ENCODE results near the gene WIZ.
"Not testable (repeated sequence)": the region's sequence is repeated elsewhere in the genome, so short reads cannot be mapped to it uniquely, and the experiment has no call there.

Gene WIZ

DNA sequence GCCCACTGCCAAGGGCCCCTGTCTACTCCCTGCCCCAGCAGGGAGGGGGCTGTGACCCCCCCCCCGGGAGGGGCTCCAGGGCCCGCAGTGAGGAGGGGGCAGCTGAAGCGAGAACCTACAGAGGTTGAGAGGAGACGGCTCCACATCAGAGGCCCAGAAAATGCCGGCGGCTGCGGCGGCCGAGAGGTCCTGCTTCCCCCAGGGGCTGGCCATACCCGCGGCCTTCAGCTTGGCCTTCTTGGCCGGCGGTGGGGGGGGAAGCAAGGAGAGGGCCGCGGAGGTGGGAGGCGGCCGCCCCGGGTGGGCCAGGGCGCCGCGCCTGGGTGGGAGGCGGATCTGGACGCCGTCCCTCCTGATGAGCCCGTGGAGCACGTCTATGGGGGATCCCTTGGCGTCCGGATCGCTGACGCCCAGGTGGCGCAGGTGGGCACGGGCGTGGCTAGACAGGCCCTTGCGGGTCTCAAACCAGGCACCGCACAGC lies 21.7 kb downstream of the WIZ start:
- no peak for DNase-seq

DNA sequence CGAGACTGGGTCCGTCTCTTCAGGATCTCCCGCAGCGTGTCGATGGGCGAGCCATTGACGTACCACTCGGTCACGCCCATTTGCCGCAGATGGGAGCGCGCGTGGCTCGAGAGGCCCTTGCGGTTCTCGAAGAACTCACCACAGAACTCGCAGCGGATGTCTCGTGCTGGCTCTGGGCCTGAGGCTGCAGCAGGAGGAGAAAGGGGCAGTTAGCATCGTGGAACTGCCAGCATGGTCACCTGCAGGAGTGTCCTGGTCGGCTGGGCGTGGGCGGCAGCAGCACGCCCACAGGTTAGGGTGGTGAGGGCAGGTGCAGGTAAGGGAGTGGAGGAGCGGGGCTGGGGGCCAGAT lies 22.4 kb downstream of the WIZ start:
- no peak for DNase-seq

DNA sequence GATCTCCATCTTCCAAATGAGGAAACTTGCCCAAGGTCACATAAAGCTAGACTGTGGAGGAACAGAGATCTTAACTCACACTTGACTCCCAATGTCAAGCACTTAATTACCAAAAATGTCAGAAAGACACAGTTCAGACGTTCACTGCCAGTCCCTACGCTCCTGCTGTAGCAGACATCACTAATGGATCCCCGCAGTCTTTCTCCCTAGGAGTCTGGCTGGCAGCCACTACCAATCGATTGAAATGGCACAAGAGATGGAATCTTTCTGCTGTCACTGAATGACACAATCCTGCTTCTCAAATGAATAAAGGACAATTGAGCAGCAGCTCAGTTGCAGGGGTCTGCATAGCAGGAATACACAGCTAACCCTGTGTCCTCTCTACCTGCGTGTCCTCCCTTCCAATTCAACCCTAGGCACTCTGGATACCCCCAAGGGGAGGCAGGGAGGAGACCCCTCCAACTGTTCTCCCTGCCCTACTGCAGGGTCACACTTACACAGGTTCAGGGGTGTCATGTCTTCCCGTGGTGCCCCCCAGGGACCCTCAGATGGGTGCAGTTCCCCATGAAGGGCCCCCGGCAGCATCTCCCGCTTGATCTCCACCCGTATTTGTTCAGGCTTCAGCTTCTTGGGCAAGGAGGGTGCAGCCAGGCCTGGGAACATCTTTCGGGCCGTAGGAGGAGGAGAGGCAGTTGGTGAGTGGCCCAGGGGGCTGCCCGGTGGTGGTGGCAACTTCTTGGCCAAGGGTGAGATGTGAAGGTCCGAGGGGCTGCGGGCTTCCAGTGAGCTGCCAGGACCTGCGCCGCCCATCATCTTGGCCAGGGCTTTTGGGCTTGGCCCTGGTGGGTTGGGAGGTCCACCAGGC lies 23.0 kb downstream of the WIZ start:
- DNase-seq = no peak

DNA sequence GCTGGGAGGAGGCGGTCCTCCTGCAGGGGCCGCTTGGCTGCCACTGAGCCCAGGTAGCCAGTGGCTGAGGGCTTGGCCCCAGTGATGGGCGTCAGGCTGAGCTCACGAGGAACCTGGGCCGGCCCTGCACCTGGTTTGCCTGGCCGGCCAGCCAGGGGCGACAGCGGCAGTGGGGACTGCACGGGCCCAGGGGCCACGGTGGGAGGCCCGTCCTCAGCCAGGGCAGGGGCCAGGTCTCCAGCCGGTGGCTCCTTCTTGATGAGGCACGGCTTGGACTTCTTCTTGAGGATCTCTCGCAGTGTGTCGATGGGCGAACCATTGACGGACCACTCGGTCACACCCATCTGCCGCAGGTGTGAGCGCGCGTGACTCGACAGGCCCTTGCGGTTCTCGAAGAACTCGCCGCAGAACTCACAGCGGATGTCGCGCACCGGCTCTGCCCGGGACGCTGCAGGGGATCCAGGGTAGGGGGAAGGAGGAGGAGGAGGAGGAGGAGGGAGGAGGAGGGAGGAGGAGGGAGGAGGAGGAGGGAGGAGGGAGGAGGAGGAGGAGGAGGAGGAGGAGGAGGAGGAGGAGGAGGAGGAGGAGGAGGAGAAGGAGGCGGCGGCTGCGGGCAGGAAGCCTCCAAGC lies 24.3 kb downstream of the WIZ start:
- DNase-seq = no peak

DNA sequence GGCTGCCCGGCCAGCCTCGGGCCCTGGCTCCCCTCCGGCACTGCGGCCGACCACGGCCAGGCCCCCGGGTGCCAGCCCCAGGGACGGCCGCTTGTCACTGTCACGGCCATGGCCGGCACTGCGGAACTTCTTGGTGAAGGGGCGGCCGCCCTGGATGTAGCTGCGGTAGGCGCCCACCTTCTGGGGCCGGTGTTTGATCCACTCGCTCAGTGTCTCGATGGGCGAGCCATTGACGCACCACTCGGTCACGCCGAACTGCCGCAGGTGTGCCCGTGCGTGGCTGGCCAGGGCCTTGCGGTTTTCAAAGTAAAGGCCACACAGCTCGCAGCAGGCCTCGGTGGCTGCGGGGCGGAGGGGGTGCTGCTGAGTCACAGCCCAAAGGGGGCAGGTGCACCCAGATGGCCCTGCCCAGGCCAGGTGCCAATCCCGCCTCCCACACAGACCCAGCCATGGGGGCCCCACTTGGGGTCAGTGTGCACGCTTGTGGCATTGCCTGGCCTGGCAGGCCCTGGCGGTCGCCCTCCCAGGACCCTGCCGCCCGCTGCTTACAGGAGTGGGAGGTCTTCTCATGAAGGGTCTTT lies 25.0 kb downstream of the WIZ start:
- no peak for DNase-seq

DNA sequence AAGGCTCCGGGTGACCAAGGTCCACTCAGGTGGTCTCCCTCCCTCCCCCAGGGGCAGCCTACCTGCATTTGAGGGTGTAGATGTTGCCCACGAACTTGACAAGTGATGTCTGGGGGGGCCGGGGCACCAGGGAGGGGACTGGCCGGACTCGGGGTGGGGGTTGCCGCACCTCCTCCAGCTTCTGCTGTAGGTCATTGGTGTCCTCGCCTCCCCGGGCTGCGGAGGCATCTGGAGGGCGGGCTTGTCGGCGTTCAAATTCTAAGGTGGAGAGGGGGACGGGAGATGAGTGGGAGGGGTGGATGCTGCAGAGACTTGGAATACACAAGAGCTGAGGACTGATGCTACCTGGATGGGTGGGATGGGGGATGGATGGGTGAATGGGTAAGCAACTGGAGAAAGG lies 25.6 kb downstream of the WIZ start:
- no peak for DNase-seq

DNA sequence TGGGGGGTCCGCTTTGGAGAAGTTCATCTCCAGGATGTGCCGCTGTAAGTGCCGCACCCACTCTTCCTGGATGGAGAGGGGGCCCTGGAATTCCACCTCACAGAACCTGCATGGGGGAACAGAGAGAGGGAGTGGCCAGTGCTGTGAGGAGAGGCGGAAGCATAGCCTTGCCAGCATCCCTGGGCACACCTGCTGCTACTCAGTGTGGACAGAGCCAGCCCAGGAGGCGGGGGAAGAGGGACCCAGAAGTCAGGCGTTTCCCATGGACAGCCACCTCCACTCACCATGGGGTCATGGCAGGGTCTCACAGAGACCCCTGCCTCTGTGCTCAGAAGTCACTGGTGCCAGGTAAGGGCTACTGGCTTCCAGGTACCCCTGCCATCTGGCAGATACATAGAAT lies 26.6 kb downstream of the WIZ start:
- no peak for DNase-seq

DNA sequence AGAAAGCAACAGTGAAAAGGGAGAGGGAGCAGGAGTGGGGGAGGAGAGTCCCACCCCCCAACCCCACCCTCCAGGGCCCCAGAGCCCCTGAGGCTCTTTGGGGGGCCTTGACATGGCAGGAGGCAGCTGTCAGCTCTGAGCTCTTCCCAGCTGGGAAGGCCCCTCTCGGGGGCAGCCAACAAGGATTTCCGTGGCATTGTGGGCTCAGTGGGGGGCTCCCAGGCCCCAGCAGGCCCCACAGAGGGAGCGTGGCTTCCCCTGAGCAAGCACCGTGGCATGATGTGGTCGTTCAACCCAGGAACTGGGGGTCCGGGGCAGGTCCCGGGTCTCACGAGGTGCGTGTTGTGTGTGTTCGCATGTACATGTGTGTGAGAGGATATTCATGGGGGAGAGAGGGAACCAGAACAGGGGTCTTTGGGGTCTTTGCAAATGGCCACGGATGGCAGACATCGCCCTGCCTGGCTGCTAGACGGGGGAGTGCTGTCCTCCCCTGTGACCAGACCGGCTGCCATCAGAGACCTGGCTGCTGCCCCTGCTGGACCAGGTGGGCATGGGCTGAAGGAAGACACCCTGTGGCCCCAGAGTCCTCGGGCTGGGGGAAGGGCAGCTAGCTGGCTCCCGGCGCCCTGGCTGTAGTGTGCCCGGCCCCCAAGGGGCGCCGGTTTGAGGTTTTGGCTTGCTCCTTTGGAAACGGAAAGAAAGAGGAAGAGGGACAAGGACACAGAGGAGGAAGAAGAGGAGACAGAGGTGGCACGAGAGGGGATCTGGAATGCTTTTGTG lies 27.3 kb downstream of the WIZ start:
- no peak for DNase-seq

DNA sequence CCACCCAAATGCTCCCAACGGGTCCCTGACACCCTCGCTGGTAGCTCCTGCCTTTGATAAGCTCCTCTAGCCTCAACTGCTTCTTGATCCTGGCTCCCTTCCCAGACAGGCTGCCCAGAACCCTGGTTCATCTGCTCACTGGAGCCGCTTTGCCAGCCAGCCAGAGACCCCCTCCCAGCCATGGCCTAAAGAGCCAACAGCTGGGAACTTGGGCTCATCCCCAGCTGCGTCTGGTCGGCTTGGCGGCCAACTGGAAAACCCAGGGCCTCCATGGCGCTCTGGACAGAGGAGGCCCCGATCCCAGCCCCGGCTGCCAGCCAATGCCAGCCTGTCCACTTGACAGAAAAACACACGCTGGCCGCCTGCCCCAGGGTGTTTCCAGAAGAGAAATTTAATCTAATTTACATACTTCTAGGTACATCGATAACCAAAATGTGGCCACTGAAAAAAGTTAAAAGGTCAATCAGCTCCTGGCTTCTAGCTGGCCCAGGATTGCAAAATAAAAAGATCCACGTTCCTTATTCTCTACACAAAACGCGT lies 28.0 kb downstream of the WIZ start:
- DNase-seq = no peak

DNA sequence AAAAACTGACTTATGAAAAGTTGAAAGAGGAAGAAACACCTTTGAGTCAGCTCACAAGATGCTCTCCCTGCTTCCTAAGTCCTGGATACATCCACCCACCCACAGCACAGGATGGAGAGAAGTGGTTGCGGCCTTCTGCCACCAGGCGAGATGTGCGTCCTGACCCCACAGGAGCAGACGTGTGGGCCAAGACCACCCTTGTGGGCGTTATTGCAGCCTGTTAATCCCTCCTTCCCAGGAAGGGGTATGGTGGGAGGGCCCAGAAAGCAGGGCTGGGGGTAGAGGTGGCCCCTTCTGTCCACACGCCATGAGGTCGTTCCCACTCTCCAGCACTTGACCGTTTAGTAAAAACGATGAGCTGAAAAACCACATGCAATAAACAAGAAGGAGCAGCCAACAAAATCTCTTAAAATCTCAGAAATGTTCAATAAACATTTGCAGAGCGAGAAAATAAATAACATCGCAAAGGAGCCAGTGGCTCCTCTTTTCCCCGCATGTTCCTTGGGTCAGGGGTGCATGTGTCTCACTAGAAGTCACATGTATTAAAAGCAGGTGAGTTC lies 28.5 kb downstream of the WIZ start:
- DNase-seq = no peak

DNA sequence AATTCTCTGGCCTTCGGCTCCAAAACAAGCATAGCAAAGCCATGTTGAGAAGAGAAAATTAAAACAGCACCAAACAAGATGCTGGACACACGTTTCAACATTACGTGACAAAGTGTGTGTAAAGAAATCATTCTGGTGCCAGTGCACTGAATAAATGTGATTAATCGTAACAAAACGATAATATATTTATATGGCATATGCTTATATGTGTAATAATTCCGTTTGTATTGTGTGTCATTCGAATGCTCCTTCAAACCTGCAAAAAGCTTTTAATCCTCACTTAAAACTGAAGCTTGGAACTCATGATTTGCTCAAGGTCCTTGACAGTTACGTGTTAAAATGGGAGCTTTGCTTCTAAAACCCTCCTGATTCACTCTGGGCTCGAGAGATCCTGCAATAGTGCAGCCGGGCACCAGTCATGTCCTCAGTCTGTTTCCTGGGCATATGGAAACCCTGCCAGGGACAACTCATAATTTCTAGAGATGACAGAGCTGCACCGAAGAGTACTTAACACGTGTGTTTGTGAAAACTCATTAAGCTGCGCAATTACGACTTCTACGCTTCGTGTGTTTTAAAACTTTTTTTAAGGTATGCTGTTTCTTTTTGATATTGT lies 30.2 kb downstream of the WIZ start:
- DNase-seq = no peak

DNA sequence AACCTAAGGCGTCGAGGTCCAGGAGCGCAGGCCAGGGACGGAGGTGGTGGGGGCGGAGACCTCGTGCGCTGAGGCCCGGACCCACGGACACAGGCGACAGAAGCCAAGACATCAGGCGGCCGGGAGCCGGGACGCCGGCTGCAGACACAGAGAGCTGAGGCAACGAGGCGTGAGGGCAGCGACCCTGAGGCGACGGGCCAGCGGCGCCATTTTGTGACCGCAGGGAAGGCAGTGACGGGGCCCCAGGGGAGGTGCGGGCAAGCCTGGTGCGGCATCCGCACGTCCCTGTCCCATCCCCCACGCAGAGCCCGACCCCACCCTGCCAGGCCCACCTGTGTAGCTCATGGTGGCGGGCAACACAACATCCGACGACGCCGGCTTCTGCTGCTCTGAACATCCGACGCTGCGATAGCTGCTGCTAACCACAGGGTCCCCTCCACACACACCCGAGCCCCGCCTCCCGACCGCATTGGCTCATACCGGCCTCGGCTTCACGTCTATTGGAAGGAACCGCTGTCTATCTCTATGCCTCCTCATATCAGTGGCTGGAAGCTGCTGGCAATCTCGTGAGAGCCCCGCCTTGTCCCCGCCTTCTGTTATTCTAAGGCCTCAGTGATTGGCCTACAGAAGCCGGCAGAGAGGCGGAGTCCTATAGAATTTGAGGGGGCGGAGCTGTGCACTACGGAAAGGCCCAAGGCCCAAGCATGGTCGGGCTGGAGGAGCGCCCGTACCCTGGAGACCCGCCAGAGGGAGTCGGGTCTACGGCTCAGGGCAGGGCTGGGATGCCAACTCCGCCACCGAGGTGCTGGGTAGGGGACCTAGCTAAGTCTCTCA lies 31.0 kb downstream of the WIZ start, which contains the start of gene AKAP8L:
AKAP8L (minus strand) TSS at position 410 of the 834 bp plus-strand sequence; CDS start at position 345, 65 bp downstream.
- DNase-seq = peak; percentile 90 to 97 (median 95)

DNA sequence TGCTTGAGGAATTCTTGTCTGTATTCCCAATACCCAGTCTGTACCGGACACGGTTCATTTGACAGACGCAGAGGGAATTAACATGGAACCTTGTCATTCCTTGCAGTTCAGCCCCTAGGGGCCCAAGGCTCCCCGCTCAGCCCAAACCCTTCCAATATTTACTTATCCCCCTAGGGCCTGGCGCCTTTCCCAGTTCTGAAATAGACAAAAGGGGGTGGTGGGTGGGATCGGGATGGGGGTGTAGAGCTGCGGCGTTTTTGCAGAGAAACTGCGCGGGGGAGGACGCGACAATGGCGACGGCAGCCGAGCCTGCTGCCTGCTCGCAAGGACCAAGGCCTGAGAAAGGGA lies 31.6 kb downstream of the WIZ start:
- DNase-seq = no peak

DNA sequence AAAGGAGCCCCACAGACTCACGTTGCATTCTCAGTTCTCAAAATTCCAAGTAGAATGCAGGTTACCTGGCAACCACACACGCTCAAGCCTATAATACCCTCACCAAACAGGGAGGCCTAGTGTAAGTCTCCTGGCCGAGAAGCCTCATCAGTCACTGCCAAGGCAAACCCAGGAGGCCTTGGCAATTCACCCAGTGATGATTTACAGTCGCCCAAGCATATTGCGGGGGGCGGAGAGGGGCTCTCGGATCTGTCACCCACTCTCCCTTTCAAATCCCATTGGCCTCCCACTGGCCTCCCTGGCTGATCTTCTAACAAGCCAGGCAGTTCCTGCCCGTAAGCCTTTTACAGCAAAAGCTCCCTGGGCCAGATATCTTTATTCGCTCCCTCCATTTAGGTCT lies 32.1 kb downstream of the WIZ start:
- no peak for DNase-seq

DNA sequence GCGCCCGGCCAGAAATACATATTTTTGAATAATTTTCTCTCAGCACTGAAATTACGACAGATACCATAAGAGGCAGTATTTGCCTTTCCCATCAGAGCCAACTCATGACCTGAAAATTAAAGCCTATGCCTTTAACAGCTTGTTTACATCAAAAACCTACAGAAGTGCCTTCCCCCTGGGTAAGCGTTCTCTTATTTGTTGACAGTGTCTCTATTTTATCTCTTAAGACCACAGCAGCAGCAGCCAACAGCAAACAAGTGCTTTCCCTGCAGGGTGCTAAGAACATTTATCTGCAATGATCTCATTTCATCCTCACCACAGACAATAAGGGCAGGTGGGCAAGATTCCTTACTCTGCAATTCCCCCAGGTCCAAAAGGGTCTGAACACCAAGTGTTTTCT lies 36.9 kb downstream of the WIZ start:
- DNase-seq = no peak

DNA sequence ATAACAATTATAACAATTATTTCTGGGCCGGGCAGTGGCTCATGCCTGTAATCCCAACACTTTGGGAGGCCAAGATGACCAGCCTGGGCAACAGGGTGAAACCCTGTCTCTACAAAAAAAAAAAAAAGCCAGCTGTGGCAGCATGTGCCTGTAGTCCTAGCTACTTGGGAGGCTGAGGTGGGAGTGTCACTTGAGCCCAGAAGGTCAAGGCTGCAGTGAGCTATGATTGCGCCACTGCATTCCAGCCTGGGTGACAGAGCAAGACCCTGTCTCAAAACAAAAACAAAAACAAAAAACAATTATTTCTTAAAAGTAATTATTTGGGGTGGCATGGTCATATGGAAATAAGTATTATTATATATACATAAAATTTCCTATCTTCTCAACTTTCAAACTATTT lies 38.4 kb downstream of the WIZ start:
- not testable (repeated sequence) for DNase-seq

DNA sequence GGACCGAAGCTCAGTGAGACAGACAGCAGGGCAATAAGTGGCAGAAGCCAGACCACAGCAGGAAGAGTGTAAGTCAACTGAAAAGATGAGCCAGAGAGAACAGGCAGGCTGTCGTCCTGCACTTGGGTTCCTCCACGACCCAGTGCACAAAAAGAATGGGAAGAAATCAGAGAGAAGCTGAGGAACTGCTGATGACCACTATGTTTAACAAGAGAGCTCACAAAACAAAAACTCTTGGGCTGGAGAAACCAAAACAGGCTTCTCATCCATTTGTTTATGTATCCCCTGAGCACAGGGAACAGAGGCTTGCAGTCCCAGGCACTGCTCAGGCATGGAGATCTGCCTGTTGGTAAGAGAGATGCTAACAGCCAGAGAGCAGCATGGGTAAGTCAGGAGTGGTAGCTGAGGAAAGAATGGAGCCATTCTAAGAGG lies 45.0 kb downstream of the WIZ start:
- no peak for DNase-seq

DNA sequence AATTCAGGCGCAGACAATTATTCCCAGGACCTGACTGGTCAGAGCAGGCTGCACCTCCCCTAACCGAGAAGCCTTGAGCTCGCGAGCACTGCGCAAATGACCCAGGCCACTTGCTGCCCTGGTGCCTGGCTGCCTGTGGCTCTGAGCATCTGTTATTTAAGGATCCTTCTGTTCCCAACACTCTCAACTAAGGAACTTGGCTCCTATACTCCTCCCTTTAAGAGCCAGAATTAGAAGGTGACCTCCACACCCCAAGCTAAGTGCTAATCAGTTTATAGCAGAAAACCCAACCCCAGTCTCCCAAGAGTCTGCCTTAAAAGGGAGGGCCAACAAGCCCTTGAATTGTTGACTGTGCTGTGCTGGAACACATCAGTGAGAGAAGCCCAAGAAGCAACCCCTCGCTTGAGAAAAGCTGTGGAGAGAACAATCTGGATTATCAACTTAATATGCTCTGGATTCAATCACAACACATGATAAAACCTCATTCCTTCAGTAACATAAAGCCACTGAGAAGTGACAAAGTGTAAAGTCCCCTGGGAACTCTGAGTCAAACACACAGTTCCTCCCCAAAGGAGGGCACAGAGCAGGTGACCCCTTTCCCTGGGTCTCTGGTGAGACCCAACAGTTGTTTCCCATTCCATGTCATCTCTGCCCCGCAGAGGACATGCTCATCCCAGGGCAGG lies 45.5 kb downstream of the WIZ start:
- DNase-seq = no peak

DNA sequence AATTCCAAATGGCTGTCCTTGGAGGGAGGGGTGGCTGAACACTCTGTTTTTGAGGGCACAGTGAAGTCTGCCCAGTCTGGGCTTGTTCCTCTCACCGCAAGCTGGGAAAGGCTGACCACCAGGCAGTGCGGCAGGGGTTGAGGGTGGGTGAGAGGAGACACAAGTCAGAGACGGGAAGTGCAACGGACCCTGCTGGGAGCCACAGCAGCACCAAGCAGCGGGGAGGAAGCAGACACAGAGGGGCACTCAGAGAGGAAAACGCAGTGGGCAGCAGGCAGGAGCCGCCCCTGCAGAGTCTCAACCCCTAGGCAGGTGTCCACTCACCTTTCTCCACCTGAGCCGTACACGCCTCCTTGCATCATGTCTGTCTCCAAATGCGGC lies 46.6 kb downstream of the WIZ start:
- DNase-seq = no peak

DNA sequence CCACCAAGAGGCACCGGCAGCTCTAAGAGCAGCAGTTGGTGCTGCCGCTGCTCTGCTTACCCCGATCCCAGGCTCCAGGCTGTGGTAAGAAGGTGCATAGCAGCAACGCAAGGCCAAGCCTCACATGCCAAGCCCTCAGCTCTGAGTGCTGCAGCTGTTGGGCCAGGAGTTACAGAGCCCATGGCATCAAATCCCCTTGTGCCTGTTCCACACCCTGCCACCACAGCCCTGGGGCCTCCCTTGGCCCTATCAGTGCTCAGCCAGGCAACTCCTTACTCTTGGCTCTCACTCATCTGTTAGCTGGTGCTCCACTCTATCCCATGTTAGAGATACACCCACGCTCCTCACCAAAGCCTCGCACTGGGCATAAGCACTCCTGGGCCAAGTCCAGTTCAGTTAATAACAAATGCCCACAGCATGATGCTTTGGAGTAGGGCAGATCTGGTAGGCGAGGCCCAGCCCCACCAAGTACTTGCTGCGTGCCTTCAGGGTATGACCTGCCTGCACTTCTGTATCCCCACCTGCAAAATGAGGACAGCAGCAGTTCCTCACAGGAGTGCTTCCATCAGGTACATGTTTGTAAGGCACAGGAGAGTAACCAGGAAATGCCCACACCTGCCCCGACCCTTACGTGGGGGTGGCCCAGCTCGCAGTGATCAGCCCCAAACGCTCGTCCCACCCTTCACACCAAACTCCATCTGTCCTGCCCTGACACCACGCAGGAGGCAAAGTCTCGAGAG lies 47.2 kb downstream of the WIZ start:
- DNase-seq = no peak

Measured in activated CD4-positive, CD25-positive, alpha-beta regulatory T cell (primary cell).